Natural killer cell treated with Interleukin-12 subunit alpha and Interleukin-12 subunit beta and Interleukin-15 and Interleukin-18, amount 100 ng/mL, for 72 hours (primary cell): ENCODE data around the gene NDUFA9. TPM values are rescaled to one million over a fixed set of nuclear protein-coding genes. Genes with fewer than 3 reads are reported as not detected.

Source experiments
- ATAC-seq, 2 donors: fragments of 150-1000 bp; cut with Tn5 transposase in 1 of 2; sonication (Bioruptor Pico), chemical (Tn5 transposase) in 1 of 2; 2 replicates each; pipeline ENCODE4 v1.10.0; 2021
- DNase-seq: peaks from one replicate; pipeline ENCODE4 v3.0.0; 2022; ENCODE audit warnings: low spot score
- H3K27ac Mint-ChIP-seq, 2 donors: 1 replicate in 1 of 2; 2 replicates in 1 of 2; pipeline ENCODE4 v1.8.0; 2022; ENCODE audit warnings: mixed read lengths in 2 of 2, mild to moderate bottlenecking in 1 of 2, moderate library complexity in 1 of 2
- H3K27me3 Mint-ChIP-seq, 2 donors: 1 replicate in 1 of 2; 2 replicates in 1 of 2; pipeline ENCODE4 v1.8.0; 2022; ENCODE audit warnings: mixed read lengths in 2 of 2
- H3K36me3 Mint-ChIP-seq: one replicate; pipeline ENCODE4 v1.8.0; 2022; ENCODE audit warnings: mixed read lengths
- H3K4me1 Mint-ChIP-seq, 2 donors: 1 replicate in 1 of 2; 2 replicates in 1 of 2; pipeline ENCODE4 v1.8.0; 2022; ENCODE audit warnings: low read depth in 2 of 2, mixed read lengths in 2 of 2, mild to moderate bottlenecking in 1 of 2
- H3K4me3 Mint-ChIP-seq: one replicate; pipeline ENCODE4 v1.8.0; 2022; ENCODE audit warnings: mixed read lengths
- H3K9me3 Mint-ChIP-seq: 2 replicates; pipeline ENCODE4 v1.8.0; 2022; ENCODE audit warnings: mixed read lengths
- total RNA-seq, 2 donors: library from RNA; stranded (reverse); gene quantifications; one replicate each; pipeline ENCODE4 v1.2.3, GENCODE V29; 2022

Gene NDUFA9
- total RNA-seq, 2 donors from 2014 or later = 121 to 134 TPM

GRCh38 chr12:4648104-4648500 lies 812 bp upstream of the NDUFA9 start:
- Mint-ChIP-seq H3K9me3 (no peaks in the 10 kb centered on the region), H3K27me3 (peaks cover 0 to 5% of the 10 kb centered on the region in 2 donors), H3K36me3 (no peaks in the 10 kb centered on the region)

GRCh38 chr12:4649358-4649661 lies 396 bp downstream of the NDUFA9 start:
- ATAC-seq (no peak), DNase-seq (no peak)
- peak overlapping the region; percentile 88 to 95 for H3K27ac Mint-ChIP-seq
- no peaks in the 10 kb centered on the region for H3K9me3 Mint-ChIP-seq
- no peaks in the 10 kb centered on the region for H3K36me3 Mint-ChIP-seq
- peaks cover 38 to 45% of the 10 kb centered on the region in 2 donors for H3K4me1 Mint-ChIP-seq
- H3K27me3 Mint-ChIP-seq = peaks cover 0 to 5% of the 10 kb centered on the region in 2 donors
- peak overlapping the region; percentile 92 for H3K4me3 Mint-ChIP-seq

More at GRCh38 chr12:4648104-4648500, 812 bp upstream of the NDUFA9 start:
- Mint-ChIP-seq H3K27ac (peak overlapping the region; percentile 88 to 95), H3K4me3 (peak overlapping the region; percentile 92), H3K4me1 (peaks cover 34 to 45% of the 10 kb centered on the region in 2 donors)
- ATAC-seq (no peak), DNase-seq (no peak)

- DNase-seq = no peak
- H3K36me3 Mint-ChIP-seq = peaks cover 14% of the 10 kb centered on the region
- H3K4me1 Mint-ChIP-seq = peaks cover 33 to 37% of the 10 kb centered on the region in 2 donors
- H3K9me3 Mint-ChIP-seq = no peaks in the 10 kb centered on the region
- no peak overlapping the region for H3K4me3 Mint-ChIP-seq
- H3K27me3 Mint-ChIP-seq = no peaks in the 10 kb centered on the region
- no peak for ATAC-seq
- H3K27ac Mint-ChIP-seq = peak overlapping the region in 1 of 2 donors; percentile 44
Observed at GRCh38 chr12:4653257-4653656, 4.3 kb downstream of the NDUFA9 start.

- no peaks in the 10 kb centered on the region for H3K9me3 Mint-ChIP-seq
- ATAC-seq (no peak), DNase-seq (no peak)
- peaks cover 14% of the 10 kb centered on the region for H3K36me3 Mint-ChIP-seq
- H3K4me1 Mint-ChIP-seq = peaks cover 32 to 35% of the 10 kb centered on the region in 2 donors
- H3K4me3 Mint-ChIP-seq = no peak overlapping the region
- H3K27ac Mint-ChIP-seq = peak overlapping the region in 1 of 2 donors; percentile 44
- H3K27me3 Mint-ChIP-seq = no peaks in the 10 kb centered on the region
Observed at GRCh38 chr12:4653691-4654090, 4.8 kb downstream of the NDUFA9 start.

- no peak overlapping the region for H3K27ac Mint-ChIP-seq
- ATAC-seq = no peak
- no peaks in the 10 kb centered on the region for H3K27me3 Mint-ChIP-seq
- DNase-seq = no peak
- peaks cover 26% of the 10 kb centered on the region for H3K36me3 Mint-ChIP-seq
- H3K9me3 Mint-ChIP-seq = no peaks in the 10 kb centered on the region
- H3K4me3 Mint-ChIP-seq = no peak overlapping the region
- peaks cover 0 to 7% of the 10 kb centered on the region in 2 donors for H3K4me1 Mint-ChIP-seq
Observed at GRCh38 chr12:4663971-4664505, 15.1 kb downstream of the NDUFA9 start.

- H3K4me1 Mint-ChIP-seq = peaks cover 0 to 7% of the 10 kb centered on the region in 2 donors
- DNase-seq (no peak), ATAC-seq (no peak)
- H3K4me3 Mint-ChIP-seq = no peak overlapping the region
- no peak overlapping the region for H3K27ac Mint-ChIP-seq
- no peaks in the 10 kb centered on the region for H3K27me3 Mint-ChIP-seq
- peaks cover 34% of the 10 kb centered on the region for H3K36me3 Mint-ChIP-seq
- H3K9me3 Mint-ChIP-seq = no peaks in the 10 kb centered on the region
Observed at GRCh38 chr12:4665236-4665635, 16.3 kb downstream of the NDUFA9 start.

- Mint-ChIP-seq H3K4me3 (no peak overlapping the region), H3K27ac (no peak overlapping the region), H3K4me1 (peaks cover 6 to 9% of the 10 kb centered on the region in 2 donors), H3K27me3 (no peaks in the 10 kb centered on the region), H3K36me3 (peaks cover 23% of the 10 kb centered on the region), H3K9me3 (no peaks in the 10 kb centered on the region)
- ATAC-seq = no peak
- DNase-seq = no peak
Observed at GRCh38 chr12:4679711-4680110, 30.8 kb downstream of the NDUFA9 start.

GRCh38 chr12:4681732-4682131 lies 32.8 kb downstream of the NDUFA9 start:
- Mint-ChIP-seq H3K4me3 (no peak overlapping the region), H3K27ac (no peak overlapping the region), H3K4me1 (peaks cover 2 to 4% of the 10 kb centered on the region in 2 donors), H3K36me3 (peaks cover 37% of the 10 kb centered on the region), H3K9me3 (no peaks in the 10 kb centered on the region), H3K27me3 (no peaks in the 10 kb centered on the region)
- DNase-seq (no peak), ATAC-seq (no peak)

- H3K4me1 Mint-ChIP-seq = no peaks in the 10 kb centered on the region
- ATAC-seq = no peak
- no peaks in the 10 kb centered on the region for H3K9me3 Mint-ChIP-seq
- H3K27me3 Mint-ChIP-seq = no peaks in the 10 kb centered on the region
- H3K27ac Mint-ChIP-seq = no peak overlapping the region
- DNase-seq = no peak
- peaks cover 31% of the 10 kb centered on the region for H3K36me3 Mint-ChIP-seq
- H3K4me3 Mint-ChIP-seq = no peak overlapping the region
Observed at GRCh38 chr12:4685317-4685716, 36.4 kb downstream of the NDUFA9 start.

GRCh38 chr12:4690760-4691159 lies 41.8 kb downstream of the NDUFA9 start:
- Mint-ChIP-seq H3K4me1 (peaks cover 0 to 4% of the 10 kb centered on the region in 2 donors), H3K27ac (no peak overlapping the region), H3K27me3 (no peaks in the 10 kb centered on the region), H3K4me3 (no peak overlapping the region), H3K9me3 (no peaks in the 10 kb centered on the region), H3K36me3 (peaks cover 16% of the 10 kb centered on the region)
- ATAC-seq (no peak), DNase-seq (no peak)

Other genes starting within 250 kb of the NDUFA9 start
- gene FGF6, start 203.3 kb upstream of the NDUFA9 start, total RNA-seq = not detected
- gene RAD51AP1, start 110.2 kb upstream of the NDUFA9 start, total RNA-seq = 10 to 100 TPM; 21.4 to 34.4 TPM
- 10 to 100 TPM; 24.0 to 30.2 TPM for gene DYRK4, start 86.9 kb upstream of the NDUFA9 start, total RNA-seq
- gene AKAP3, start 63 bp upstream of the NDUFA9 start, total RNA-seq = under 1 TPM; 0.71 to 0.86 TPM
- 1 to 10 TPM in 1 of 2 donors, under 1 TPM in 1; 0.50 to 1.1 TPM for gene GALNT8, start 71.3 kb downstream of the NDUFA9 start, total RNA-seq